Heart left ventricle (tissue), 13 donors: ENCODE results near the gene ANKUB1.

Source experiments
- POLR2A ChIP-seq, 2 donors: fragments of 450-650 bp; IDR thresholded peaks; one replicate each; pipeline ENCODE4 v1.6.1; 2017; ENCODE audit warnings: antibody characterized with exemption in 2 of 2, mild to moderate bottlenecking in 2 of 2, moderate library complexity in 2 of 2
- TF ChIP-seq, protein P1 (sequence below), 12 donors: fragments of 200-600 bp; sonication (generic) in 4 of 12; IDR thresholded peaks; one replicate each; pipeline versions ENCODE4 v1.5.0 to v1.8.0; 2018 to 2022; ENCODE audit warnings: antibody characterized with exemption in 12 of 12, mild to moderate bottlenecking in 5 of 12
- donor health status: ischemic (EF 13 %, LVEDD 7.1; RV severe dilation, severe dysfunction).
- donor health status: DM: no; HTN: yes; CAD: no.
- donor health status: DM: no; HTN: no; CAD: no.
- donor health status: ischemic (EF 25% LVEDD 6.9; RV normal size, moderate dysfunction).
- donor health status: ischemic (EF 25% LVEDD 5.7; RV mildly dilated, moderate dysfunction).
- donor health status: ischemic (EF 35%, LVEDD 5.7; RV mildly dilated, moderate dysfunction).
- donor health status: nonischemic (EF 11% LVEDD 7.7; RV severe dilation, severe dysfunction).
- donor health status: DM: yes; HTN: yes; CAD: no.
- donor health status: PGD.
- donor health status: ischemic (EF 29% LVEDD 5.4; RV normal size, mild dysfunction).
- donor health status: nonischemic (EF 23%, LVEDD 6.1; RV moderate dilation, normal function).

DNA sequence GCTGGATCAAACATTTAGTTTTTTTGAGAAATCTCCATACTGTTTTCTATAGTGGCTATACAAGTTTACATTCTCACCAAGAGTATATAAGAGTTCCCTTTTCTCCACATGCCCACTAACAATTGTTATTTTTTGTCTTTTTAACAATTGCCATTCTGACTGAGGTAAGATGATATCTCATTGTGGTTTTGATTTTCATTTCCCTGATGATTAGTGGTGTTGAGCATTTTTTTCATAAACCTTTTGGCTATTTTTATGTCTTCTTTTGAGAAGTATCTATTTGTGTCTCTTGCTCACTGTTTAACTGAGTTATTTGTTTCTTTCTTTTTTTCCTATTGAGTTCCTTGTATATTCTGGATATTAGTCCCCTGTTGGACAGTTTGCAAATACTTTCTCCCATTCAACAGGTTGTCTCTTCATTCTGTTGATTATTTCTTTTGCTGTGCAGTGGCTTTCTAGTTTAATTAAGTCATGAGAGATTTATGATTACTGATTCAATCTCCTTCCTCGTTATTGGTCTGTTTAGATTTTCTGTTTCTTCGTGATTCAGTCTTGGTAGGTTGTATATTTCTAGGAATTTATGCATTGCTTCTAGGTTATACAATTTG, 13.9 kb upstream of the ANKUB1 start:
- TF ChIP-seq, protein P1, sequence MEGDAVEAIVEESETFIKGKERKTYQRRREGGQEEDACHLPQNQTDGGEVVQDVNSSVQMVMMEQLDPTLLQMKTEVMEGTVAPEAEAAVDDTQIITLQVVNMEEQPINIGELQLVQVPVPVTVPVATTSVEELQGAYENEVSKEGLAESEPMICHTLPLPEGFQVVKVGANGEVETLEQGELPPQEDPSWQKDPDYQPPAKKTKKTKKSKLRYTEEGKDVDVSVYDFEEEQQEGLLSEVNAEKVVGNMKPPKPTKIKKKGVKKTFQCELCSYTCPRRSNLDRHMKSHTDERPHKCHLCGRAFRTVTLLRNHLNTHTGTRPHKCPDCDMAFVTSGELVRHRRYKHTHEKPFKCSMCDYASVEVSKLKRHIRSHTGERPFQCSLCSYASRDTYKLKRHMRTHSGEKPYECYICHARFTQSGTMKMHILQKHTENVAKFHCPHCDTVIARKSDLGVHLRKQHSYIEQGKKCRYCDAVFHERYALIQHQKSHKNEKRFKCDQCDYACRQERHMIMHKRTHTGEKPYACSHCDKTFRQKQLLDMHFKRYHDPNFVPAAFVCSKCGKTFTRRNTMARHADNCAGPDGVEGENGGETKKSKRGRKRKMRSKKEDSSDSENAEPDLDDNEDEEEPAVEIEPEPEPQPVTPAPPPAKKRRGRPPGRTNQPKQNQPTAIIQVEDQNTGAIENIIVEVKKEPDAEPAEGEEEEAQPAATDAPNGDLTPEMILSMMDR (IDR thresholded peaks at IDR 0.05) = no peak
- no peak for TF ChIP-seq POLR2A (IDR thresholded peaks at IDR 0.05)
